ENCODE measurements around the gene CHAMP1. TPM values are rescaled to one million over a fixed set of nuclear protein-coding genes. Genes with fewer than 3 reads are reported as not detected.
"Not testable (repeated sequence)": the region's sequence is repeated elsewhere in the genome, so short reads cannot be mapped to it uniquely, and the experiment has no call there.

CHAMP1 gene
- total and polyA plus RNA-seq, 3 experiments from 2014 or later: 7.3 to 48.3 (median 42.6) TPM

GRCh38 chr13:114328595-114328994, 14.3 kb downstream of the CHAMP1 start:
- Mint-ChIP-seq H3K27me3 (no peaks in the 10 kb centered on the region), H3K27ac (peak overlapping the region in 1 of 8 donors; percentile 63), H3K4me1 (peaks cover 11 to 30% (median 25%) of the 10 kb centered on the region in 3 donors), H3K36me3 (peaks cover 4 to 49% (median 15%) of the 10 kb centered on the region in 3 donors), H3K4me3 (no peak overlapping the region), H3K9me3 (no peaks in the 10 kb centered on the region)
- Histone ChIP-seq H3K27ac (ENCODE audit: low read depth, low read length) (no peak overlapping the region), H3K4me3 (ENCODE audit: low read length) (no peak overlapping the region), H3K4me1 (ENCODE audit: insufficient read depth, low read length) (peaks cover 4% of the 10 kb centered on the region), H3K27me3 (ENCODE audit: insufficient read depth, low read length, poor library complexity, severe bottlenecking) (no peaks in the 10 kb centered on the region), H3K9me3 (ENCODE audit: low read length) (no peaks in the 10 kb centered on the region), H3K36me3 (ENCODE audit: insufficient read depth, low read length) (peaks cover 17% of the 10 kb centered on the region)
- ChIA-PET CTCF (no interaction called here), POLR2A (no interaction called here)
- no peak for DNase-seq

- H3K27me3 Mint-ChIP-seq: no peaks in the 10 kb centered on the region
- POLR2A ChIA-PET: no interaction called here
- H3K9me3 Mint-ChIP-seq: no peaks in the 10 kb centered on the region
These were observed 15.8 kb downstream of the CHAMP1 start for GRCh38 chr13:114330086-114330485.

GRCh38 chr13:114333881-114334280, 19.6 kb downstream of the CHAMP1 start:
- Mint-ChIP-seq H3K4me3 (peak overlapping the region; percentile 43 to 84 (median 75)), H3K27ac (peak overlapping the region; percentile 25 to 90 (median 65)), H3K4me1 (peaks cover 13 to 20% (median 18%) of the 10 kb centered on the region in 3 donors)
- CTCF ChIA-PET; H3K9me3 Mint-ChIP-seq; H3K27ac ChIP-seq (ENCODE audit: low read depth, low read length); DNase-seq; H3K27me3 Mint-ChIP-seq; H3K4me3 ChIP-seq (ENCODE audit: low read length); H3K27me3 ChIP-seq (ENCODE audit: insufficient read depth, low read length, poor library complexity, severe bottlenecking); H3K9me3 ChIP-seq (ENCODE audit: low read length); POLR2A ChIA-PET; H3K36me3 ChIP-seq (ENCODE audit: insufficient read depth, low read length); H3K36me3 Mint-ChIP-seq: not testable (repeated sequence)
- H3K4me1 ChIP-seq (ENCODE audit: insufficient read depth, low read length): peaks cover 12% of the 10 kb centered on the region

More at GRCh38 chr13:114330086-114330485, 15.8 kb downstream of the CHAMP1 start:
- peaks cover 0 to 34% (median 9%) of the 10 kb centered on the region in 3 donors for H3K36me3 Mint-ChIP-seq
- H3K36me3 ChIP-seq (ENCODE audit: insufficient read depth, low read length): peaks cover 2% of the 10 kb centered on the region
- no peak overlapping the region for H3K4me3 Mint-ChIP-seq
- no peaks in the 10 kb centered on the region for H3K9me3 ChIP-seq (ENCODE audit: low read length)
- CTCF ChIA-PET: interaction anchor here (1.1 kb wide), 1 partner anchor 10 kb away, joined by 3 read pairs; no protein-coding TSS in a partner anchor
- peaks cover 16% of the 10 kb centered on the region for H3K4me1 ChIP-seq (ENCODE audit: insufficient read depth, low read length)
- H3K27me3 ChIP-seq (ENCODE audit: insufficient read depth, low read length, poor library complexity, severe bottlenecking): no peaks in the 10 kb centered on the region
- no peak for DNase-seq
- H3K27ac Mint-ChIP-seq: no peak overlapping the region
- H3K4me3 ChIP-seq (ENCODE audit: low read length): no peak overlapping the region
- H3K4me1 Mint-ChIP-seq: peaks cover 22 to 45% (median 40%) of the 10 kb centered on the region in 3 donors
- no peak overlapping the region for H3K27ac ChIP-seq (ENCODE audit: low read depth, low read length)

GRCh38 chr13:114334305-114335053, 20.2 kb downstream of the CHAMP1 start:
- Histone ChIP-seq H3K9me3 (ENCODE audit: low read length) (no peaks in the 10 kb centered on the region), H3K4me3 (ENCODE audit: low read length) (no peak overlapping the region), H3K36me3 (ENCODE audit: insufficient read depth, low read length) (no peaks in the 10 kb centered on the region), H3K4me1 (ENCODE audit: insufficient read depth, low read length) (peaks cover 14% of the 10 kb centered on the region), H3K27ac (ENCODE audit: low read depth, low read length) (no peak overlapping the region), H3K27me3 (ENCODE audit: insufficient read depth, low read length, poor library complexity, severe bottlenecking) (no peaks in the 10 kb centered on the region)
- H3K9me3 Mint-ChIP-seq: no peaks in the 10 kb centered on the region
- POLR2A ChIA-PET: no interaction called here
- H3K4me1 Mint-ChIP-seq: peaks cover 17 to 21% (median 20%) of the 10 kb centered on the region in 3 donors
- H3K36me3 Mint-ChIP-seq: peaks cover 0 to 1% (median 0%) of the 10 kb centered on the region in 3 donors
- no peaks in the 10 kb centered on the region for H3K27me3 Mint-ChIP-seq
- DNase-seq: no peak
- peak overlapping the region; percentile 43 to 84 (median 75) for H3K4me3 Mint-ChIP-seq
- H3K27ac Mint-ChIP-seq: peak overlapping the region; percentile 25 to 90 (median 65)
- CTCF ChIA-PET: no interaction called here

- H3K36me3 ChIP-seq (ENCODE audit: insufficient read depth, low read length); H3K27me3 ChIP-seq (ENCODE audit: insufficient read depth, low read length, poor library complexity, severe bottlenecking); DNase-seq; H3K4me3 ChIP-seq (ENCODE audit: low read length); H3K36me3 Mint-ChIP-seq; H3K4me3 Mint-ChIP-seq; H3K27ac Mint-ChIP-seq; CTCF ChIA-PET; H3K27ac ChIP-seq (ENCODE audit: low read depth, low read length); H3K9me3 Mint-ChIP-seq; POLR2A ChIA-PET; H3K9me3 ChIP-seq (ENCODE audit: low read length); H3K27me3 Mint-ChIP-seq: not testable (repeated sequence)
- H3K4me1 ChIP-seq (ENCODE audit: insufficient read depth, low read length): peaks cover 25% of the 10 kb centered on the region
- H3K4me1 Mint-ChIP-seq: peaks cover 34 to 39% (median 38%) of the 10 kb centered on the region in 3 donors
These were observed 22.2 kb downstream of the CHAMP1 start for GRCh38 chr13:114336457-114336856.

- no peak overlapping the region for H3K4me3 Mint-ChIP-seq
- H3K9me3 ChIP-seq (ENCODE audit: low read length): no peaks in the 10 kb centered on the region
- H3K27me3 ChIP-seq (ENCODE audit: insufficient read depth, low read length, poor library complexity, severe bottlenecking): no peaks in the 10 kb centered on the region
- no peak overlapping the region for H3K27ac Mint-ChIP-seq
- peaks cover 21% of the 10 kb centered on the region for H3K4me1 ChIP-seq (ENCODE audit: insufficient read depth, low read length)
- peaks cover 33 to 35% (median 34%) of the 10 kb centered on the region in 3 donors for H3K4me1 Mint-ChIP-seq
- H3K27ac ChIP-seq (ENCODE audit: low read depth, low read length): no peak overlapping the region
- H3K36me3 Mint-ChIP-seq: no peaks in the 10 kb centered on the region
- POLR2A ChIA-PET: no interaction called here
- H3K4me3 ChIP-seq (ENCODE audit: low read length): no peak overlapping the region
- peaks cover 0 to 3% (median 0%) of the 10 kb centered on the region in 5 donors for H3K9me3 Mint-ChIP-seq
- CTCF ChIA-PET: interaction anchor here (1.2 to 1.9 kb wide), 2 partner anchors 19 to 59 kb away, joined by 3 to 5 read pairs; no protein-coding TSS in a partner anchor
- H3K36me3 ChIP-seq (ENCODE audit: insufficient read depth, low read length): no peaks in the 10 kb centered on the region
- no peak for DNase-seq
- peaks cover 3% of the 10 kb centered on the region in 2 donors for H3K27me3 Mint-ChIP-seq
These were observed 24.7 kb downstream of the CHAMP1 start for GRCh38 chr13:114338959-114339358.

GRCh38 chr13:114339857-114340534, 25.7 kb downstream of the CHAMP1 start:
- Histone ChIP-seq H3K9me3 (ENCODE audit: low read length) (no peaks in the 10 kb centered on the region), H3K27ac (ENCODE audit: low read depth, low read length) (no peak overlapping the region), H3K36me3 (ENCODE audit: insufficient read depth, low read length) (no peaks in the 10 kb centered on the region), H3K27me3 (ENCODE audit: insufficient read depth, low read length, poor library complexity, severe bottlenecking) (no peaks in the 10 kb centered on the region), H3K4me3 (ENCODE audit: low read length) (no peak overlapping the region), H3K4me1 (ENCODE audit: insufficient read depth, low read length) (peaks cover 13% of the 10 kb centered on the region)
- H3K27ac Mint-ChIP-seq: peak overlapping the region; percentile 1 to 72 (median 13)
- H3K36me3 Mint-ChIP-seq: no peaks in the 10 kb centered on the region
- DNase-seq: peak; percentile 29 to 79 (median 41)
- H3K4me3 Mint-ChIP-seq: peak overlapping the region; percentile 1 to 67 (median 34)
- H3K9me3 Mint-ChIP-seq: peaks cover 0 to 3% (median 0%) of the 10 kb centered on the region in 5 donors
- ChIA-PET CTCF (interaction anchor here (0.9 to 1.9 kb wide), 5 partner anchors 10 to 60 kb away, joined by 3 to 6 read pairs (median 3); no protein-coding TSS in a partner anchor), POLR2A (no interaction called here)
- peaks cover 23 to 25% (median 24%) of the 10 kb centered on the region in 3 donors for H3K4me1 Mint-ChIP-seq
- peaks cover 4 to 6% of the 10 kb centered on the region in 2 donors for H3K27me3 Mint-ChIP-seq

All from CD8-positive, alpha-beta memory T cell (primary cell).